ENCODE results near the gene BRINP1.

The BRINP1 gene

DNA sequence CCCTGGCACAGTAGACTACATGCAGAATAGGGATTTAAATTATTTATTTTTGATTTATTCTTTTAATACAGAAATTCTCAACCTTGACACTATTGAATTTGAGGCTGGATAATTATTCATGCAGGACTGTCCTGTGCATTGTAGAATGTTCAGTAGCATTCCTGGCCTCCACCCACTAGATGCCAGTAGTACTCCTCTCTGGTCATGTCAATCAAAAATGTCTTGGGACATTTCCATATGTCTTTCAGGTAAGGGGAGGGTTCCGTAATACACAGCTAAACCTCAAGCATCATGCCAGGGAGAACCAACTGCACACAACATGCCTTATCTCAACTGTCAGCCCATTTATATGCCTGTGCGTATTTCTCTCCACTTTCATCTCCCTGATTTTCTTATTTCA, 231.8 kb downstream of the BRINP1 start:
- no peak for DNase-seq (ENCODE audit: low read depth)
- TF ChIP-seq, protein P1, sequence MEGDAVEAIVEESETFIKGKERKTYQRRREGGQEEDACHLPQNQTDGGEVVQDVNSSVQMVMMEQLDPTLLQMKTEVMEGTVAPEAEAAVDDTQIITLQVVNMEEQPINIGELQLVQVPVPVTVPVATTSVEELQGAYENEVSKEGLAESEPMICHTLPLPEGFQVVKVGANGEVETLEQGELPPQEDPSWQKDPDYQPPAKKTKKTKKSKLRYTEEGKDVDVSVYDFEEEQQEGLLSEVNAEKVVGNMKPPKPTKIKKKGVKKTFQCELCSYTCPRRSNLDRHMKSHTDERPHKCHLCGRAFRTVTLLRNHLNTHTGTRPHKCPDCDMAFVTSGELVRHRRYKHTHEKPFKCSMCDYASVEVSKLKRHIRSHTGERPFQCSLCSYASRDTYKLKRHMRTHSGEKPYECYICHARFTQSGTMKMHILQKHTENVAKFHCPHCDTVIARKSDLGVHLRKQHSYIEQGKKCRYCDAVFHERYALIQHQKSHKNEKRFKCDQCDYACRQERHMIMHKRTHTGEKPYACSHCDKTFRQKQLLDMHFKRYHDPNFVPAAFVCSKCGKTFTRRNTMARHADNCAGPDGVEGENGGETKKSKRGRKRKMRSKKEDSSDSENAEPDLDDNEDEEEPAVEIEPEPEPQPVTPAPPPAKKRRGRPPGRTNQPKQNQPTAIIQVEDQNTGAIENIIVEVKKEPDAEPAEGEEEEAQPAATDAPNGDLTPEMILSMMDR (conservative IDR thresholded peaks at IDR 0.05; ENCODE audit: low read depth, low read length) = no peak
- H3K4me3 ChIP-seq (ENCODE audit: low read length) = no peak overlapping the region

DNA sequence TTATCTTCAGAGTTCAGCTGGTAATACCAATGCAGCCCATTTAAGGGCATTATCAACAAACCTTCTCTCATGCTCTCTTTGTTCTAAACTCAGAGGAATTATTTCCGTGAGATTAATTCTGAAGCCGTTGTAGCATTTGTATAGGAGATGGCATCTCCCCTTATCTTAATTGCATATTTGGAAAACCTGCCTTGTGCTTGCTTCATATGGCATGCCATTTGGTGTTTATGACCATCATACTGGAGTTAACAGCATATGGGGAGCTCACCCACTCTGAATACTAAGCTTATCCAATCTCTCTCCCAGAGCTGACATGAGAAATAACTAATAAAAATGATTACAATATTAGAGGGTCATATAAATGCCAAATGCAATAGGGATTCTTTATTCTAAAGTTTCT, 243.2 kb downstream of the BRINP1 start:
- no peak for DNase-seq (ENCODE audit: low read depth)
- TF ChIP-seq, protein P1 (conservative IDR thresholded peaks at IDR 0.05; ENCODE audit: low read depth, low read length) = no peak
- H3K4me3 ChIP-seq (ENCODE audit: low read length) = no peak overlapping the region

DNA sequence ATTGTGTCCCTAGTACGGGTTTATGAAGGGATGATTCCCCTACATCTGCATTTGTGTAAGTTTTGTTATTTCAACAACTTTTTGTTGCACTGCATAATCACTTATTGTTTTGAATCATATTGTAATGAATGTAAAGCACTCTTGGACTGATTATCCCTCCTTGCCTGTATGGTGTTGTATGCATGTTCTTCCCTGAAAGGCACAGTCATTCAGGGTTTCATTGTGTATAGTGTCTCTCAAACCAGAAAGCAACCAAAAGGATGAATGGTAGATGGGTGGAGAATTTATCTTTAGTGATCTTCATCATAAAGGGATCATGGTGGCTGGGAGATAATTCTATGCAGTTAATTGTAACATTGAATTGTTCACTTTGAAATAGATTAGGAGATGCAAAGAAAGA, 247.3 kb downstream of the BRINP1 start:
- no peak for DNase-seq (ENCODE audit: low read depth)
- no peak overlapping the region for H3K4me3 ChIP-seq (ENCODE audit: low read length)
- TF ChIP-seq, protein P1 (conservative IDR thresholded peaks at IDR 0.05; ENCODE audit: low read depth, low read length) = no peak

DNA sequence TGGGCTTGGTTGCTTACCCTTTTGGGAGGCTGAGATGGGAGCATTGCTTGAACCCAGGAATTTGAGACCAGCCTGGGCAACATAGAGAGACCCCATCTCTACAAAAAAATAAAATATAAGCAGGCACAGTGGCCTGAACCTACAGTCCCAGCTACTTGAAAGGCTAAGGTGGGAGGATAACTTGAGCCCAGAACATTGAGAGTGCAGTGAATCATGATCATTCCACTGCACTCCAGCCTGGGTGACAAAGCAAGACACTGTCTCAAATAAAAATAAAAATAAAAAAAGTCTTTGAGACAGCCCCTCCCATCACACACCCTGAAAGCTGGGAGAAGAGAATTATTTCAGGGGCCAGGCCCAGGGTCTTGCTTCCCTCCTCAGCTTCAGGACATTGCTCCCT, 251.8 kb downstream of the BRINP1 start:
- TF ChIP-seq, protein P1 (conservative IDR thresholded peaks at IDR 0.05; ENCODE audit: low read depth, low read length) = no peak
- no peak overlapping the region for H3K4me3 ChIP-seq (ENCODE audit: low read length)
- no peak for DNase-seq (ENCODE audit: low read depth)
